Measurements from ENCODE around the gene CASZ1. TPM values are rescaled to one million over a fixed set of nuclear protein-coding genes. Genes with fewer than 3 reads are reported as not detected.

CASZ1 gene
- total RNA-seq, 1 donor from 2014 or later = 4.0 TPM

GRCh38 chr1:10724948-10725847 lies 71.2 kb downstream of the CASZ1 start:
- no peaks in the 10 kb centered on the region for H3K9me3 ChIP-seq (ENCODE audit: insufficient read depth, low read depth, low read length)
- Mint-ChIP-seq H3K27me3 (ENCODE audit: low read depth, unreplicated experiment) (peaks cover 43% of the 10 kb centered on the region), H3K4me3 (ENCODE audit: unreplicated experiment) (no peak overlapping the region), H3K9me3 (ENCODE audit: unreplicated experiment) (no peaks in the 10 kb centered on the region), H3K36me3 (ENCODE audit: low read depth, unreplicated experiment) (peaks cover 2% of the 10 kb centered on the region), H3K4me1 (ENCODE audit: low read depth, unreplicated experiment) (peaks cover 4% of the 10 kb centered on the region), H3K27ac (ENCODE audit: unreplicated experiment) (no peak overlapping the region)
- H3K4me1 ChIP-seq (ENCODE audit: insufficient read depth, low read length) = no peaks in the 10 kb centered on the region
- DNase-seq (ENCODE audit: low read depth) (peak; percentile 19), FAIRE-seq (no peak)
- TF ChIP-seq EZH2 (IDR thresholded peaks at IDR 0.05; ENCODE audit: insufficient read depth, low read length) (no peak), CTCF (IDR thresholded peaks at IDR 0.05; ENCODE audit: insufficient read depth, low read depth, low read length) (no peak)
- H3K27ac ChIP-seq (ENCODE audit: low read depth, low read length) = no peak overlapping the region
- H3K4me2 ChIP-seq (ENCODE audit: low read length) = no peak overlapping the region
- H3K27me3 ChIP-seq (ENCODE audit: insufficient read depth, low read length) = peaks cover 16% of the 10 kb centered on the region
- no peaks in the 10 kb centered on the region for H4K20me1 ChIP-seq (ENCODE audit: insufficient read depth, low read length)
- H2AFZ ChIP-seq (ENCODE audit: low read depth, low read length) = no peak overlapping the region
- no peaks in the 10 kb centered on the region for H3K36me3 ChIP-seq (ENCODE audit: insufficient read depth, low read length)
- H3K9ac ChIP-seq (ENCODE audit: low read length) = no peak overlapping the region
- H3K4me3 ChIP-seq (ENCODE audit: insufficient read depth, low read depth, low read length) = no peak overlapping the region
- no peaks in the 10 kb centered on the region for H3K79me2 ChIP-seq (ENCODE audit: insufficient read depth, low read length)

GRCh38 chr1:10724511-10724910 lies 71.9 kb downstream of the CASZ1 start:
- H3K36me3 ChIP-seq (ENCODE audit: insufficient read depth, low read length) = no peaks in the 10 kb centered on the region
- Mint-ChIP-seq H3K9me3 (ENCODE audit: unreplicated experiment) (no peaks in the 10 kb centered on the region), H3K36me3 (ENCODE audit: low read depth, unreplicated experiment) (peaks cover 2% of the 10 kb centered on the region), H3K27me3 (ENCODE audit: low read depth, unreplicated experiment) (peaks cover 48% of the 10 kb centered on the region), H3K4me3 (ENCODE audit: unreplicated experiment) (no peak overlapping the region), H3K27ac (ENCODE audit: unreplicated experiment) (no peak overlapping the region), H3K4me1 (ENCODE audit: low read depth, unreplicated experiment) (peaks cover 4% of the 10 kb centered on the region)
- FAIRE-seq (no peak), DNase-seq (ENCODE audit: low read depth) (no peak)
- H3K27me3 ChIP-seq (ENCODE audit: insufficient read depth, low read length) = peaks cover 22% of the 10 kb centered on the region
- H2AFZ ChIP-seq (ENCODE audit: low read depth, low read length) = no peak overlapping the region
- no peak overlapping the region for H3K4me2 ChIP-seq (ENCODE audit: low read length)
- H3K9ac ChIP-seq (ENCODE audit: low read length) = no peak overlapping the region
- H4K20me1 ChIP-seq (ENCODE audit: insufficient read depth, low read length) = no peaks in the 10 kb centered on the region
- no peaks in the 10 kb centered on the region for H3K79me2 ChIP-seq (ENCODE audit: insufficient read depth, low read length)
- TF ChIP-seq CTCF (IDR thresholded peaks at IDR 0.05; ENCODE audit: insufficient read depth, low read depth, low read length) (no peak), EZH2 (IDR thresholded peaks at IDR 0.05; ENCODE audit: insufficient read depth, low read length) (no peak)
- no peaks in the 10 kb centered on the region for H3K4me1 ChIP-seq (ENCODE audit: insufficient read depth, low read length)
- H3K4me3 ChIP-seq (ENCODE audit: insufficient read depth, low read depth, low read length) = no peak overlapping the region
- H3K9me3 ChIP-seq (ENCODE audit: insufficient read depth, low read depth, low read length) = no peaks in the 10 kb centered on the region
- H3K27ac ChIP-seq (ENCODE audit: low read depth, low read length) = no peak overlapping the region

GRCh38 chr1:10724052-10724494 lies 72.4 kb downstream of the CASZ1 start:
- Histone ChIP-seq H3K9me3 (ENCODE audit: insufficient read depth, low read depth, low read length) (no peaks in the 10 kb centered on the region), H3K79me2 (ENCODE audit: insufficient read depth, low read length) (no peaks in the 10 kb centered on the region), H4K20me1 (ENCODE audit: insufficient read depth, low read length) (no peaks in the 10 kb centered on the region), H2AFZ (ENCODE audit: low read depth, low read length) (no peak overlapping the region), H3K27ac (ENCODE audit: low read depth, low read length) (no peak overlapping the region), H3K4me2 (ENCODE audit: low read length) (no peak overlapping the region), H3K9ac (ENCODE audit: low read length) (no peak overlapping the region), H3K4me3 (ENCODE audit: insufficient read depth, low read depth, low read length) (no peak overlapping the region), H3K27me3 (ENCODE audit: insufficient read depth, low read length) (peaks cover 25% of the 10 kb centered on the region), H3K36me3 (ENCODE audit: insufficient read depth, low read length) (no peaks in the 10 kb centered on the region), H3K4me1 (ENCODE audit: insufficient read depth, low read length) (no peaks in the 10 kb centered on the region)
- DNase-seq (ENCODE audit: low read depth) (peak; percentile 48), FAIRE-seq (no peak)
- H3K9me3 Mint-ChIP-seq (ENCODE audit: unreplicated experiment) = no peaks in the 10 kb centered on the region
- H3K4me1 Mint-ChIP-seq (ENCODE audit: low read depth, unreplicated experiment) = peaks cover 4% of the 10 kb centered on the region
- H3K27ac Mint-ChIP-seq (ENCODE audit: unreplicated experiment) = no peak overlapping the region
- H3K36me3 Mint-ChIP-seq (ENCODE audit: low read depth, unreplicated experiment) = peaks cover 2% of the 10 kb centered on the region
- no peak overlapping the region for H3K4me3 Mint-ChIP-seq (ENCODE audit: unreplicated experiment)
- no peak for TF ChIP-seq CTCF (IDR thresholded peaks at IDR 0.05; ENCODE audit: insufficient read depth, low read depth, low read length)
- no peak for TF ChIP-seq EZH2 (IDR thresholded peaks at IDR 0.05; ENCODE audit: insufficient read depth, low read length)
- peaks cover 53% of the 10 kb centered on the region for H3K27me3 Mint-ChIP-seq (ENCODE audit: low read depth, unreplicated experiment)
